ENCODE results near the gene ANKRD50. TPM values are rescaled to one million over a fixed set of nuclear protein-coding genes. Genes with fewer than 3 reads are reported as not detected.

The ANKRD50 gene
- total and polyA plus RNA-seq, 9 of the 15 experiments (the other 6 are each of a cell fraction or from before 2014, with no cell fraction given), result 2.0 to 8.0 (median 6.2) TPM

DNA sequence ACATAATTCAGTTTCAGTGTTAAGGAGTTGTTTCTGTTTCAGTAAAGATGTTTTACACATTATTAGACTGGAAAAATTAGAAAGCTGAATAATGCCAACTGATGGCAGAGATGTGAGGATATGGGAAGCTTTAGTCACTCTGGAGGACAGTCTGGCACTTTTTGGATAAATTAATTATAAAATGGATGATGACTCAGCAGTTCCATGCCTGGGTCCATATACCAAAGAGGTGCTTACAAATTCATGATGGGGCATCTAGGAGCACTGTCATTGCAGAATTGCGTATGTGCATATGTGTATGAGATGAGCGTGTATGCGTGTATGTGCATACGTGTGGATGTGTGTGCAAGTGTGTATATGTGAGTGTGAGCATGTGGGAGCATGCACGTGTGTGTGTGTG lies 31.2 kb upstream of the ANKRD50 start:
- no peak overlapping the region for H3K27ac ChIP-seq (ENCODE audit: extremely low read depth, low read depth, low read length)
- no peak overlapping the region for H3K9ac ChIP-seq (ENCODE audit: insufficient read depth in 1 of 2, low read depth in 2 of 2, low read length in 2 of 2)
- DNase-seq (ENCODE audit: extremely low read depth in 1 of 4, low spot score in 3 of 4) (no peak), ATAC-seq (no peak), FAIRE-seq (no peak)
- no peaks in the 10 kb centered on the region for H3K9me1 ChIP-seq (ENCODE audit: control insufficient read depth, insufficient read depth, low read length)
- POLR2A ChIA-PET, result no interaction called here
- in situ Hi-C loops (cut with MboI) (no loop called here), intact Hi-C loops (cut with micrococcal nuclease) (loop anchor here (10.0 kb wide), 1 partner anchor 279 kb away; no protein-coding TSS in a partner anchor)
- BruUV-seq (replicated peaks), result no TSS peak
- no peaks in the 10 kb centered on the region for H3K9me3 ChIP-seq (replicated peaks; ENCODE audit: control insufficient read depth, insufficient read depth, low read depth, low read length)
- no peak overlapping the region for H3K4me3 ChIP-seq
- CTCF ChIA-PET (ENCODE audit: low intra/inter-chr PET ratio), result no interaction called here
- H2AFZ ChIP-seq (ENCODE audit: low read depth, low read length), result no peak overlapping the region
- WGBS (ENCODE audit: insufficient coverage, low coverage, missing lambda C conversion rate), result 0% methylated on average over 5 of the region's 5 CpGs
- no peak for TF ChIP-seq MTF1 (CRISPR knock-in tag; IDR thresholded peaks at IDR 0.05; ENCODE audit: borderline replicate concordance)
- peak; percentile 75 for TF ChIP-seq ZNF316 (IDR thresholded peaks at IDR 0.05)
- no peak for TF ChIP-seq ZNF253 (CRISPR knock-in tag; conservative IDR thresholded peaks at IDR 0.05)
- TF ChIP-seq MAFF (IDR thresholded peaks at IDR 0.05; ENCODE audit: low read length), result peak; percentile 80
- TF ChIP-seq C11orf30 (IDR thresholded peaks at IDR 0.05; ENCODE audit: low read depth), result peak; percentile 67
- peak; percentile 34; the same call in 1 of the 2 replicates for TF ChIP-seq NFE2 (IDR thresholded peaks at IDR 0.05; ENCODE audit: low read depth)
- peak; percentile 76 for TF ChIP-seq MAFG (tag; conservative IDR thresholded peaks at IDR 0.05)
- peak; percentile 76 for TF ChIP-seq MAFK (IDR thresholded peaks at IDR 0.05; ENCODE audit: low read length)
- H3K36me3 ChIP-seq (ENCODE audit: control insufficient read depth, insufficient read depth, low read length), result no peaks in the 10 kb centered on the region
- no peak overlapping the region for H3K4me2 ChIP-seq (ENCODE audit: insufficient read depth, low read length)
- no peaks in the 10 kb centered on the region for H4K20me1 ChIP-seq (replicated peaks; ENCODE audit: control insufficient read depth, insufficient read depth, low read length)
- H3K4me1 ChIP-seq (replicated peaks in 1 of 2; ENCODE audit: control insufficient read depth in 2 of 2, insufficient read depth in 2 of 2, low read length in 2 of 2), result no peaks in the 10 kb centered on the region
- no peaks in the 10 kb centered on the region for H3K27me3 ChIP-seq (ENCODE audit: control insufficient read depth in 2 of 2, insufficient read depth in 2 of 2, low read length in 2 of 2)
- no peaks in the 10 kb centered on the region for H3K79me2 ChIP-seq (ENCODE audit: control insufficient read depth, insufficient read depth, low read length)

DNA sequence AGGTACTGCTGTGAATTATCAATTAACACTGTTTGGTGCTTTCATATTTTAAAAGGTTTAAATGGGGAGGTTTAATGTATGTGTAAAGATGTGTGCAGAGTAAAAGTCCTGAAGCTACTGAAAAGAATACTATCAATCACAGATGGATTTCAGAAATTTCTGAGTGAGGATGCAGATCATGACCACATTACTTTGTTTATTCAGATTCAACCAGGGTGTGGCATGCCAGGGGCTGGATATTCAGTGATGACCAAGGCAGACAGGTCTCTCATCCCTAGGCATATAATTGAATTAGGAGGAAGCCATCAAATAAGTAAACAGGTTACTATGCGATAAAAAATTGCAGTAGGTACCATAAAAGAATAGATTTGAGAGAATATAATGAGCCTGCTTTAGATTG lies 28.0 kb upstream of the ANKRD50 start:
- no peak overlapping the region for H3K27ac ChIP-seq (ENCODE audit: extremely low read depth, low read depth, low read length)
- H3K36me3 ChIP-seq (ENCODE audit: control insufficient read depth, insufficient read depth, low read length), result no peaks in the 10 kb centered on the region
- no peaks in the 10 kb centered on the region for H3K9me3 ChIP-seq (replicated peaks; ENCODE audit: control insufficient read depth, insufficient read depth, low read depth, low read length)
- WGBS (ENCODE audit: insufficient coverage, low coverage, missing lambda C conversion rate), result 0% methylated on average over 1 of the region's 1 CpG
- H3K4me1 ChIP-seq (replicated peaks in 1 of 2; ENCODE audit: control insufficient read depth in 2 of 2, insufficient read depth in 2 of 2, low read length in 2 of 2), result no peaks in the 10 kb centered on the region
- H3K4me2 ChIP-seq (ENCODE audit: insufficient read depth, low read length), result no peak overlapping the region
- ChIA-PET POLR2A (no interaction called here), CTCF (ENCODE audit: low intra/inter-chr PET ratio) (no interaction called here)
- DNase-seq (ENCODE audit: extremely low read depth in 1 of 4, low spot score in 3 of 4) (no peak), FAIRE-seq (no peak), ATAC-seq (no peak)
- no peaks in the 10 kb centered on the region for H3K79me2 ChIP-seq (ENCODE audit: control insufficient read depth, insufficient read depth, low read length)
- H3K4me3 ChIP-seq, result no peak overlapping the region
- intact Hi-C loops (cut with micrococcal nuclease), result loop anchor here (10.0 kb wide), 1 partner anchor 276 kb away; no protein-coding TSS in a partner anchor
- in situ Hi-C loops (cut with MboI), result no loop called here
- H3K27me3 ChIP-seq (ENCODE audit: control insufficient read depth in 2 of 2, insufficient read depth in 2 of 2, low read length in 2 of 2), result no peaks in the 10 kb centered on the region
- no peak overlapping the region for H3K9ac ChIP-seq (ENCODE audit: insufficient read depth in 1 of 2, low read depth in 2 of 2, low read length in 2 of 2)
- H3K9me1 ChIP-seq (ENCODE audit: control insufficient read depth, insufficient read depth, low read length), result no peaks in the 10 kb centered on the region
- H2AFZ ChIP-seq (ENCODE audit: low read depth, low read length), result no peak overlapping the region
- TF ChIP-seq ZHX1 (conservative IDR thresholded peaks at IDR 0.05; ENCODE audit: low read length), result no peak
- no peak for TF ChIP-seq CTCFL (IDR thresholded peaks at IDR 0.05; ENCODE audit: borderline replicate concordance, insufficient read depth, low read depth, low read length, poor library complexity, severe bottlenecking)
- no peak for TF ChIP-seq E2F4 (CRISPR knock-in tag; IDR thresholded peaks at IDR 0.05; ENCODE audit: low read depth)
- TF ChIP-seq WHSC1 (IDR thresholded peaks at IDR 0.05; ENCODE audit: low read length), result no peak
- no TSS peak for BruUV-seq (replicated peaks)
- H4K20me1 ChIP-seq (replicated peaks; ENCODE audit: control insufficient read depth, insufficient read depth, low read length), result no peaks in the 10 kb centered on the region
